SK-N-SH treated with all-trans-retinoic acid at 6 μM for 48 hours (cell line): ENCODE results near the gene COIL.

ENCODE experiments used
- ATAC-seq: fragments of 200-7000 bp; cut with Tn5 transposase; 3 replicates; pipeline ENCODE4 v1.9.1; 2020; ENCODE audit warnings: mild to moderate bottlenecking, moderate library complexity
- ARNTL ChIP-seq: fragments of 450-650 bp; formaldehyde crosslinking; IDR thresholded peaks from 2 replicates; pipeline ENCODE4 v1.5.0; 2020; ENCODE audit warnings: low read depth, mild to moderate bottlenecking, moderate library complexity, borderline replicate concordance
- BACH2 ChIP-seq: fragments of 250-450 bp; sonication (Bioruptor Pico); IDR thresholded peaks from 2 replicates; pipeline ENCODE4 v1.9.0; 2021; ENCODE audit warnings: mild to moderate bottlenecking, borderline replicate concordance
- CSDC2 ChIP-seq: fragments of 250-450 bp; sonication (Bioruptor Pico); IDR thresholded peaks from 2 replicates; pipeline ENCODE4 v1.5.0; 2020; ENCODE audit warnings: mild to moderate bottlenecking, moderate library complexity
- CSRNP3 ChIP-seq: fragments of 250-450 bp; sonication (Bioruptor Pico); IDR thresholded peaks from 2 replicates; pipeline ENCODE4 v1.5.1; 2021; ENCODE audit warnings: mild to moderate bottlenecking, moderate library complexity
- ESRRG ChIP-seq: fragments of 250-450 bp; sonication (Bioruptor Pico); IDR thresholded peaks from 2 replicates; pipeline ENCODE4 v1.6.1; 2021; ENCODE audit warnings: mild to moderate bottlenecking
- GLIS3 ChIP-seq: fragments of 250-450 bp; sonication (Bioruptor Pico); IDR thresholded peaks from 2 replicates; pipeline ENCODE4 v1.5.0; 2020; ENCODE audit warnings: mild to moderate bottlenecking, moderate library complexity
- OSR1 ChIP-seq: fragments of 250-450 bp; sonication (Bioruptor Pico); IDR thresholded peaks from 2 replicates; pipeline ENCODE4 v1.8.0; 2022; ENCODE audit warnings: moderate library complexity, mild to moderate bottlenecking, inconsistent platforms
- PATZ1 ChIP-seq: fragments of 250-450 bp; sonication (Bioruptor Pico); IDR thresholded peaks from 2 replicates; pipeline ENCODE4 v1.8.0; 2020; ENCODE audit warnings: mild to moderate bottlenecking, moderate library complexity, borderline replicate concordance
- PPARA ChIP-seq: fragments of 250-450 bp; sonication (Bioruptor Pico); IDR thresholded peaks from 2 replicates; pipeline ENCODE4 v1.5.0; 2020; ENCODE audit warnings: mild to moderate bottlenecking, borderline replicate concordance
- RARB ChIP-seq: fragments of 250-450 bp; sonication (Bioruptor Pico); IDR thresholded peaks from 2 replicates; pipeline ENCODE4 v1.8.0; 2021; ENCODE audit warnings: mild to moderate bottlenecking, moderate library complexity
- SNAI2 ChIP-seq: fragments of 250-450 bp; sonication (Bioruptor Pico); IDR thresholded peaks from 2 replicates; pipeline ENCODE4 v1.5.0; 2020; ENCODE audit warnings: mild to moderate bottlenecking, moderate library complexity
- TCF4 ChIP-seq: fragments of 250-450 bp; sonication (Bioruptor Pico); IDR thresholded peaks from 2 replicates; pipeline ENCODE4 v1.8.0; 2021; ENCODE audit warnings: mild to moderate bottlenecking, moderate library complexity, borderline replicate concordance
- TOX ChIP-seq: fragments of 250-450 bp; sonication (Bioruptor Pico); IDR thresholded peaks from 2 replicates; pipeline ENCODE4 v1.8.0; 2021; ENCODE audit warnings: mild to moderate bottlenecking, moderate library complexity, borderline replicate concordance
- TSHZ2 ChIP-seq: fragments of 250-450 bp; sonication (Bioruptor Pico); IDR thresholded peaks from 2 replicates; pipeline ENCODE4 v1.5.0; 2020; ENCODE audit warnings: mild to moderate bottlenecking, moderate library complexity
- ZC3H10 ChIP-seq: fragments of 250-450 bp; sonication (Bioruptor Pico); IDR thresholded peaks from 2 replicates; pipeline ENCODE4 v1.5.1; 2021; ENCODE audit warnings: mild to moderate bottlenecking, moderate library complexity
- ZFP3 ChIP-seq: fragments of 250-450 bp; sonication (Bioruptor Pico); IDR thresholded peaks from 2 replicates; pipeline ENCODE4 v1.5.0; 2020; ENCODE audit warnings: mild to moderate bottlenecking, moderate library complexity
- ZFP30 ChIP-seq: fragments of 450-650 bp; formaldehyde crosslinking; IDR thresholded peaks from 2 replicates; pipeline ENCODE4 v1.5.0; 2022; ENCODE audit warnings: mild to moderate bottlenecking, moderate library complexity
- ZNF565 ChIP-seq: fragments of 450-650 bp; formaldehyde crosslinking; conservative IDR thresholded peaks from 2 replicates; pipeline ENCODE4 v1.5.0; 2020; ENCODE audit warnings: low read depth, mild to moderate bottlenecking, moderate library complexity
- ZNF70 ChIP-seq: fragments of 450-650 bp; formaldehyde crosslinking; IDR thresholded peaks from 2 replicates; pipeline ENCODE4 v1.5.0; 2020; ENCODE audit warnings: mild to moderate bottlenecking, moderate library complexity
- ZNF8 ChIP-seq: fragments of 450-650 bp; formaldehyde crosslinking; IDR thresholded peaks from 2 replicates; pipeline ENCODE4 v1.5.0; 2020; ENCODE audit warnings: mild to moderate bottlenecking, moderate library complexity
- TF ChIP-seq, protein P1 (sequence below): fragments of 250-450 bp; sonication (Bioruptor Pico); IDR thresholded peaks from 2 replicates; pipeline ENCODE4 v1.5.1; 2020; ENCODE audit warnings: low read depth, mild to moderate bottlenecking, moderate library complexity

Gene COIL

GRCh38 chr17:56903560-56903959 lies 57.3 kb downstream of the COIL start (continued):
- TF ChIP-seq CSRNP3 (CRISPR knock-in tag) (no peak), SNAI2 (no peak), ESRRG (CRISPR knock-in tag) (no peak), ZNF565 (CRISPR knock-in tag) (no peak)
- TF ChIP-seq, all 23 proteins: peak for 0

GRCh38 chr17:56902348-56902747 lies 58.5 kb downstream of the COIL start:
- ATAC-seq: peak; percentile 97
- TF ChIP-seq ZFP3 (no peak), ARNTL (CRISPR knock-in tag) (no peak), BACH2 (no peak), TOX (no peak), RARB (no peak), TSHZ2 (CRISPR knock-in tag) (no peak)
- TF ChIP-seq, protein P1, sequence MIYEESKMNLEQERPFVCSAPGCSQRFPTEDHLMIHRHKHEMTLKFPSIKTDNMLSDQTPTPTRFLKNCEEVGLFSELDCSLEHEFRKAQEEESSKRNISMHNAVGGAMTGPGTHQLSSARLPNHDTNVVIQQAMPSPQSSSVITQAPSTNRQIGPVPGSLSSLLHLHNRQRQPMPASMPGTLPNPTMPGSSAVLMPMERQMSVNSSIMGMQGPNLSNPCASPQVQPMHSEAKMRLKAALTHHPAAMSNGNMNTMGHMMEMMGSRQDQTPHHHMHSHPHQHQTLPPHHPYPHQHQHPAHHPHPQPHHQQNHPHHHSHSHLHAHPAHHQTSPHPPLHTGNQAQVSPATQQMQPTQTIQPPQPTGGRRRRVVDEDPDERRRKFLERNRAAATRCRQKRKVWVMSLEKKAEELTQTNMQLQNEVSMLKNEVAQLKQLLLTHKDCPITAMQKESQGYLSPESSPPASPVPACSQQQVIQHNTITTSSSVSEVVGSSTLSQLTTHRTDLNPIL (CRISPR knock-in tag): no peak
- TF ChIP-seq, all 23 proteins: peak for 0

- no peak for TF ChIP-seq SNAI2
- TF ChIP-seq TOX: no peak
- no peak for TF ChIP-seq TSHZ2 (CRISPR knock-in tag)
- TF ChIP-seq ESRRG (CRISPR knock-in tag): no peak
- TF ChIP-seq CSDC2 (CRISPR knock-in tag): no peak
- no peak for TF ChIP-seq ZNF70 (CRISPR knock-in tag)
- TF ChIP-seq PPARA: no peak
- no peak for TF ChIP-seq OSR1 (CRISPR knock-in tag)
- no peak for TF ChIP-seq ZFP3
- no peak for TF ChIP-seq ZNF8 (CRISPR knock-in tag)
- TF ChIP-seq BACH2: no peak
- TF ChIP-seq, protein P1 (CRISPR knock-in tag): no peak
- TF ChIP-seq TCF4 (CRISPR knock-in tag): no peak
- ATAC-seq: no peak
These were observed 61.4 kb downstream of the COIL start for GRCh38 chr17:56899403-56899802.

DNA sequence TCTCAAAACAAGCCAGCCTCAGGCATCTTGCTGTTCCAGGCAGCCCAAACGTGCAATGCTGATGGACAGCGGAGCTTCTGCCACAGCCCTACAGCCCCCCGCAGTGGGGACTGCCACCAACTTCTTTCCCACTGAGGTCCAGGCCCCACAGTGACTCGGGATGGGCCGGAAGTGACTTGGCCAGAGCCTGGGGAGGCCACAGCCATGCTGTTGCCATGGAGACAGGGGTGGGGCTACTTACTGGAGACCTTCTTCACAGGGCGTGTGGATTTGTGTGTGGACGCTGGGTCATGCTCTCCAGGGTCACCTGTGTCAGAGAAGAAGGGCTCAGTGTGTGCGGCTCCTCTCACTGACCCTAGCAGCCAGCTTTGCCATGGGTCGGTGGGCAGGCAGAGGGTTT lies 62.0 kb downstream of the COIL start:
- no peak for ATAC-seq
- no peak for TF ChIP-seq ZNF565 (CRISPR knock-in tag)
- no peak for TF ChIP-seq ZNF8 (CRISPR knock-in tag)
- no peak for TF ChIP-seq ZC3H10 (CRISPR knock-in tag)
- TF ChIP-seq BACH2: no peak
- TF ChIP-seq ZFP3: no peak
- no peak for TF ChIP-seq PPARA
- TF ChIP-seq RARB: no peak
- TF ChIP-seq CSRNP3 (CRISPR knock-in tag): no peak
- no peak for TF ChIP-seq ZNF70 (CRISPR knock-in tag)
- TF ChIP-seq, protein P1 (CRISPR knock-in tag): no peak
- TF ChIP-seq CSDC2 (CRISPR knock-in tag): no peak
- no peak for TF ChIP-seq ZFP30 (CRISPR knock-in tag)
- TF ChIP-seq ESRRG (CRISPR knock-in tag): no peak
- TF ChIP-seq ARNTL (CRISPR knock-in tag): no peak
- TF ChIP-seq GLIS3: no peak
- no peak for TF ChIP-seq PATZ1 (CRISPR knock-in tag)
